ENCODE data around the gene DEDD.

DEDD gene

GRCh38 chr1:161091796-161092507, 40.5 kb downstream of the DEDD start:
- no peak for DNase-seq (ENCODE audit: low read depth in 2 of 2)

GRCh38 chr1:161091093-161091492, 41.4 kb downstream of the DEDD start:
- no peak for DNase-seq (ENCODE audit: low read depth in 2 of 2)

GRCh38 chr1:161090617-161091016, 41.9 kb downstream of the DEDD start:
- DNase-seq (ENCODE audit: low read depth in 2 of 2), result no peak

GRCh38 chr1:161089938-161090337, 42.5 kb downstream of the DEDD start:
- no peak for DNase-seq (ENCODE audit: low read depth in 2 of 2)

- no peak for DNase-seq (ENCODE audit: low read depth in 2 of 2)
These were observed 43.1 kb downstream of the DEDD start, which contains the start of gene NECTIN4 for GRCh38 chr1:161089251-161089924. TSS of gene NECTIN4 (minus strand) at chr1:161089558. CDS start at chr1:161089296, 262 bp downstream.

- no peak for DNase-seq (ENCODE audit: low read depth in 2 of 2)
These were observed 43.8 kb downstream of the DEDD start for GRCh38 chr1:161088587-161089110.

GRCh38 chr1:161086457-161086856, 46.0 kb downstream of the DEDD start:
- DNase-seq (ENCODE audit: low read depth in 2 of 2), result no peak

- DNase-seq (ENCODE audit: low read depth in 2 of 2), result no peak
These were observed 47.3 kb downstream of the DEDD start for GRCh38 chr1:161085165-161085564.

- no peak for DNase-seq (ENCODE audit: low read depth in 2 of 2)
These were observed 47.9 kb downstream of the DEDD start for GRCh38 chr1:161084597-161084988.

- DNase-seq (ENCODE audit: low read depth in 2 of 2), result no peak
These were observed 48.5 kb downstream of the DEDD start for GRCh38 chr1:161083748-161084596.

GRCh38 chr1:161082996-161083747, 49.3 kb downstream of the DEDD start:
- no peak for DNase-seq (ENCODE audit: low read depth in 2 of 2)

- DNase-seq (ENCODE audit: low read depth in 2 of 2), result no peak
These were observed 50.0 kb downstream of the DEDD start for GRCh38 chr1:161082483-161082882.

GRCh38 chr1:161081519-161081918, 50.9 kb downstream of the DEDD start:
- no peak for DNase-seq (ENCODE audit: low read depth in 2 of 2)

- DNase-seq (ENCODE audit: low read depth in 2 of 2), result no peak
These were observed 51.7 kb downstream of the DEDD start for GRCh38 chr1:161080441-161081405.

- DNase-seq (ENCODE audit: low read depth in 2 of 2), result no peak
These were observed 52.9 kb downstream of the DEDD start for GRCh38 chr1:161079436-161080110.

GRCh38 chr1:161077426-161077825, 55.0 kb downstream of the DEDD start:
- no peak for DNase-seq (ENCODE audit: low read depth in 2 of 2)

GRCh38 chr1:161076410-161076809, 56.1 kb downstream of the DEDD start:
- no peak for DNase-seq (ENCODE audit: low read depth in 2 of 2)

GRCh38 chr1:161074676-161075368, 57.6 kb downstream of the DEDD start:
- DNase-seq (ENCODE audit: low read depth in 2 of 2), result no peak

GRCh38 chr1:161073474-161074121, 58.9 kb downstream of the DEDD start:
- no peak for DNase-seq (ENCODE audit: low read depth in 2 of 2)
